Prostate gland (tissue), 2 donors: Measurements from ENCODE around the gene KLLN. TPM values are rescaled to one million over a fixed set of nuclear protein-coding genes. Genes with fewer than 3 reads are reported as not detected.
"Not testable (repeated sequence)": the region's sequence is repeated elsewhere in the genome, so short reads cannot be mapped to it uniquely, and the experiment has no call there.

Experiments
- DNase-seq: peaks from one replicate; pipeline ENCODE4 v3.0.0-alpha.2; 2019; ENCODE audit warnings: low spot score
- H3K27ac ChIP-seq, 2 donors: fragments of 200-600 bp; sonication (generic); 2 replicates each; pipeline ENCODE4 v1.5.1; 2017 to 2019
- H3K27me3 ChIP-seq: fragments of 200-600 bp; sonication (generic); replicated peaks from 2 replicates; pipeline ENCODE4 v1.5.1; 2019; ENCODE audit not compliant: insufficient read depth
- H3K36me3 ChIP-seq, 2 donors: fragments of 200-600 bp; sonication (generic); 1 replicate in 1 of 2; 2 replicates in 1 of 2; pipeline versions ENCODE4 v1.5.1 to v1.8.1; 2017 to 2019
- H3K4me1 ChIP-seq: fragments of 200-600 bp; sonication (generic); replicated peaks from 2 replicates; pipeline ENCODE4 v1.5.1; 2019
- H3K4me3 ChIP-seq, 2 donors: fragments of 200-600 bp; sonication (generic); 2 replicates each; pipeline ENCODE4 v1.5.1; 2017 to 2019
- H3K9me3 ChIP-seq: fragments of 200-600 bp; sonication (generic); 2 replicates; pipeline ENCODE4 v1.5.1; 2017
- CTCF ChIP-seq, 4 experiments: fragments of 200-600 bp in 2 of 4; fragments of 450-650 bp in 2 of 4; sonication (generic) in 2 of 4; IDR thresholded peaks; 1 replicate in 3 of 4; 2 replicates in 1 of 4; pipeline ENCODE4 v1.5.1; 2016 to 2019; ENCODE audit warnings: antibody characterized with exemption in 4 of 4, mild to moderate bottlenecking in 2 of 4, moderate library complexity in 2 of 4
- POLR2A ChIP-seq: fragments of 450-650 bp; IDR thresholded peaks from one replicate; pipeline ENCODE4 v1.6.1; 2016; ENCODE audit warnings: antibody characterized with exemption, mild to moderate bottlenecking
- POLR2AphosphoS5 ChIP-seq: sonication (generic); formaldehyde crosslinking; IDR thresholded peaks from one replicate; pipeline ENCODE4 v1.6.1; 2017; ENCODE audit warnings: antibody characterized with exemption
- WGBS: methylation state at CpG from one replicate; pipeline ENCODE4 v1.1.5; 2018; 5-methylcytosine and 5-hydroxymethylcytosine counted together
- intact Hi-C: fragments of 100-400 bp; cut with DNase I; formaldehyde crosslinking; loops from one replicate; pipeline ENCODE4 v1.14.2; 2022
- total RNA-seq, 2 donors: library from RNA; depleted of rRNA; stranded (reverse); fragments of >200 nt; gene quantifications; one replicate each; pipeline ENCODE4 v1.1.0, GENCODE V29; 2016

Gene KLLN
- total RNA-seq, 2 donors from 2014 or later = 0.55 to 1.1 TPM

- Histone ChIP-seq H3K4me3 (no peak overlapping the region), H3K27ac (no peak overlapping the region), H3K4me1 (no peaks in the 10 kb centered on the region), H3K36me3 (no peaks in the 10 kb centered on the region), H3K9me3 (no peaks in the 10 kb centered on the region), H3K27me3 (no peaks in the 10 kb centered on the region)
- WGBS = 88% methylated on average over 2 of the region's 2 CpGs
- intact Hi-C loops = no loop called here
- TF ChIP-seq CTCF (IDR thresholded peaks at IDR 0.05) = no peak
- no peak for TF ChIP-seq POLR2AphosphoS5
- TF ChIP-seq POLR2A = no peak
- no peak for DNase-seq
Observed at GRCh38 chr10:87887548-87888289, 24.4 kb upstream of the KLLN start.

- H3K36me3 ChIP-seq = no peaks in the 10 kb centered on the region
- H3K9me3 ChIP-seq = no peaks in the 10 kb centered on the region
- H3K4me3 ChIP-seq = no peak overlapping the region
- intact Hi-C loops = no loop called here
- H3K27me3 ChIP-seq = no peaks in the 10 kb centered on the region
- no peak overlapping the region for H3K27ac ChIP-seq
- no peaks in the 10 kb centered on the region for H3K4me1 ChIP-seq
- WGBS = 88% methylated on average over 1 of the region's 1 CpG
- no peak for TF ChIP-seq POLR2A
- no peak for TF ChIP-seq CTCF (IDR thresholded peaks at IDR 0.05)
- no peak for TF ChIP-seq POLR2AphosphoS5
- DNase-seq = no peak
Observed at GRCh38 chr10:87887146-87887545, 23.8 kb upstream of the KLLN start.

GRCh38 chr10:87886635-87887034 is 23.3 kb upstream of the KLLN start:
- no peak overlapping the region for H3K4me3 ChIP-seq
- H3K9me3 ChIP-seq = no peaks in the 10 kb centered on the region
- H3K4me1 ChIP-seq = no peaks in the 10 kb centered on the region
- no peak overlapping the region for H3K27ac ChIP-seq
- DNase-seq = no peak
- TF ChIP-seq POLR2A (no peak), CTCF (IDR thresholded peaks at IDR 0.05) (no peak), POLR2AphosphoS5 (no peak)
- WGBS = 98% methylated on average over 2 of the region's 2 CpGs
- no peaks in the 10 kb centered on the region for H3K36me3 ChIP-seq
- no peaks in the 10 kb centered on the region for H3K27me3 ChIP-seq
- intact Hi-C loops = no loop called here

GRCh38 chr10:87882555-87883294 is 19.4 kb upstream of the KLLN start:
- Histone ChIP-seq H3K27ac (no peak overlapping the region), H3K4me1 (no peaks in the 10 kb centered on the region), H3K9me3 (no peaks in the 10 kb centered on the region), H3K27me3 (no peaks in the 10 kb centered on the region), H3K36me3 (no peaks in the 10 kb centered on the region), H3K4me3 (no peak overlapping the region)
- intact Hi-C loops = no loop called here
- no peak for DNase-seq
- 53% methylated on average over 2 of the region's 2 CpGs for WGBS
- TF ChIP-seq POLR2A = no peak
- TF ChIP-seq POLR2AphosphoS5 = no peak
- TF ChIP-seq CTCF (IDR thresholded peaks at IDR 0.05) = no peak

GRCh38 chr10:87881373-87882059 is 18.2 kb upstream of the KLLN start:
- H3K9me3 ChIP-seq, H3K4me1 ChIP-seq, intact Hi-C loops, H3K27me3 ChIP-seq, DNase-seq, H3K36me3 ChIP-seq, H3K27ac ChIP-seq, H3K4me3 ChIP-seq: not testable (repeated sequence)
- 95% methylated on average over 5 of the region's 5 CpGs for WGBS
